Measurements from ENCODE around the gene GAREM1. TPM values are rescaled to one million over a fixed set of nuclear protein-coding genes. Genes with fewer than 3 reads are reported as not detected.

Gene GAREM1
- total and polyA plus RNA-seq, 4 donors, result 1.5 to 7.5 (median 2.0) TPM

DNA sequence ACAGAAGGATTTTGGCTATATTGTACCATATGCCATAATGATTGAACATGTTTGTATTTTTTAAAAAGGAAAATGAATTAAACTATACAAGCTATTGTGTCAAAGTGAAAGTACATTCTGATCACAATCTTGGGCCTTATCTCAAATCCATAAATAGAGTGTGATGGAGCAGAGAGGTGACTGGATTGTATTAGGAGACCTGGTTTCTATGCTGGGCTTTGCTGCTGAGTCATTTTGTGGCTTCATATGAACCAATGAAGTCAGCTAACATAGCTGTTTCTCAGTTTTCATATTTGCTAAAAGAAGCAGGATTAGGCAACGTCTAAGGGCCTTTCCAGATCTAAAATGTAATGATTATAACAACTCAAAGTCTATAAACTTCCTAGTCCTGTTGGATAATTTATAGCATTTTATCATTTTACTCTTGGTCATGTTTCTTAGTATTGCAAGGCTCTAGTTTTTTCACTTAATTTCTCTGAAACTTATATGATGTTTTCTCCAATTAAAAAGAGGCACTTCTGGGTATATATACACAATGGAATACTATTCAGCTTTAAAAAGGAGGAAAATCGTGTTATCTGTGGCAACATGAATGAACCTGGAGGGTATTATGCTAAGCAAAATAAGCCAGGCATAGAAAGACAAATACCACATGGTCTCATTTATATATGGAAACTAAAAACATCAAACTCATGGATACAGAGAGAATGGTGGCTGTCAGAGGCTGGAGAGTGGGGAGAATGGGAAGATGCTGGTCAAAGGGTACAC, 168.5 kb downstream of the GAREM1 start:
- Histone ChIP-seq H3K36me3 (ENCODE audit: control insufficient read depth in 4 of 4, insufficient read depth in 3 of 4, low read depth in 1 of 4, low read length in 3 of 4) (no peaks in the 10 kb centered on the region), H3K4me3 (ENCODE audit: low read depth in 1 of 3, low read length in 3 of 3) (no peak overlapping the region), H3K4me1 (ENCODE audit: control insufficient read depth in 4 of 4, insufficient read depth in 4 of 4, low read length in 3 of 4) (peaks cover 0 to 1% (median 0%) of the 10 kb centered on the region in 4 donors), H3K9ac (ENCODE audit: low read depth in 1 of 2, low read length in 2 of 2) (no peak overlapping the region), H3K27me3 (ENCODE audit: control insufficient read depth in 4 of 4, insufficient read depth in 4 of 4, low read length in 3 of 4) (no peaks in the 10 kb centered on the region), H3K9me3 (ENCODE audit: control insufficient read depth in 4 of 4, low read length in 3 of 4) (no peaks in the 10 kb centered on the region), H3K27ac (ENCODE audit: low read depth in 1 of 2, low read length in 2 of 2) (no peak overlapping the region)
- WGBS, result 71% methylated on average over 2 of the region's 2 CpGs
- DNase-seq (ENCODE audit: low spot score), result no peak
- TF ChIP-seq GABPA (IDR thresholded peaks at IDR 0.05 in 1 of 2, conservative IDR thresholded peaks at IDR 0.05 in 1 of 2) (no peak), SP1 (IDR thresholded peaks at IDR 0.05) (no peak), RAD21 (IDR thresholded peaks at IDR 0.05) (no peak), HNF4G (IDR thresholded peaks at IDR 0.05) (no peak), FOXA2 (IDR thresholded peaks at IDR 0.05) (no peak), HNF4A (conservative IDR thresholded peaks at IDR 0.05) (no peak), EGR1 (IDR thresholded peaks at IDR 0.05; ENCODE audit: low read depth in 2 of 2) (no peak), FOXA1 (IDR thresholded peaks at IDR 0.05) (no peak), TAF1 (conservative IDR thresholded peaks at IDR 0.05) (no peak), YY1 (IDR thresholded peaks at IDR 0.05) (peak; percentile 11), JUND (IDR thresholded peaks at IDR 0.05) (peak in 1 of 2 donors; percentile 6), NR2F2 (IDR thresholded peaks at IDR 0.05) (no peak)
- TF ChIP-seq, protein P1, sequence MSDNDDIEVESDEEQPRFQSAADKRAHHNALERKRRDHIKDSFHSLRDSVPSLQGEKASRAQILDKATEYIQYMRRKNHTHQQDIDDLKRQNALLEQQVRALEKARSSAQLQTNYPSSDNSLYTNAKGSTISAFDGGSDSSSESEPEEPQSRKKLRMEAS (IDR thresholded peaks at IDR 0.05), result no peak
- TF ChIP-seq, protein P2, sequence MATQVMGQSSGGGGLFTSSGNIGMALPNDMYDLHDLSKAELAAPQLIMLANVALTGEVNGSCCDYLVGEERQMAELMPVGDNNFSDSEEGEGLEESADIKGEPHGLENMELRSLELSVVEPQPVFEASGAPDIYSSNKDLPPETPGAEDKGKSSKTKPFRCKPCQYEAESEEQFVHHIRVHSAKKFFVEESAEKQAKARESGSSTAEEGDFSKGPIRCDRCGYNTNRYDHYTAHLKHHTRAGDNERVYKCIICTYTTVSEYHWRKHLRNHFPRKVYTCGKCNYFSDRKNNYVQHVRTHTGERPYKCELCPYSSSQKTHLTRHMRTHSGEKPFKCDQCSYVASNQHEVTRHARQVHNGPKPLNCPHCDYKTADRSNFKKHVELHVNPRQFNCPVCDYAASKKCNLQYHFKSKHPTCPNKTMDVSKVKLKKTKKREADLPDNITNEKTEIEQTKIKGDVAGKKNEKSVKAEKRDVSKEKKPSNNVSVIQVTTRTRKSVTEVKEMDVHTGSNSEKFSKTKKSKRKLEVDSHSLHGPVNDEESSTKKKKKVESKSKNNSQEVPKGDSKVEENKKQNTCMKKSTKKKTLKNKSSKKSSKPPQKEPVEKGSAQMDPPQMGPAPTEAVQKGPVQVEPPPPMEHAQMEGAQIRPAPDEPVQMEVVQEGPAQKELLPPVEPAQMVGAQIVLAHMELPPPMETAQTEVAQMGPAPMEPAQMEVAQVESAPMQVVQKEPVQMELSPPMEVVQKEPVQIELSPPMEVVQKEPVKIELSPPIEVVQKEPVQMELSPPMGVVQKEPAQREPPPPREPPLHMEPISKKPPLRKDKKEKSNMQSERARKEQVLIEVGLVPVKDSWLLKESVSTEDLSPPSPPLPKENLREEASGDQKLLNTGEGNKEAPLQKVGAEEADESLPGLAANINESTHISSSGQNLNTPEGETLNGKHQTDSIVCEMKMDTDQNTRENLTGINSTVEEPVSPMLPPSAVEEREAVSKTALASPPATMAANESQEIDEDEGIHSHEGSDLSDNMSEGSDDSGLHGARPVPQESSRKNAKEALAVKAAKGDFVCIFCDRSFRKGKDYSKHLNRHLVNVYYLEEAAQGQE (IDR thresholded peaks at IDR 0.05), result no peak
- TF ChIP-seq, protein P3, sequence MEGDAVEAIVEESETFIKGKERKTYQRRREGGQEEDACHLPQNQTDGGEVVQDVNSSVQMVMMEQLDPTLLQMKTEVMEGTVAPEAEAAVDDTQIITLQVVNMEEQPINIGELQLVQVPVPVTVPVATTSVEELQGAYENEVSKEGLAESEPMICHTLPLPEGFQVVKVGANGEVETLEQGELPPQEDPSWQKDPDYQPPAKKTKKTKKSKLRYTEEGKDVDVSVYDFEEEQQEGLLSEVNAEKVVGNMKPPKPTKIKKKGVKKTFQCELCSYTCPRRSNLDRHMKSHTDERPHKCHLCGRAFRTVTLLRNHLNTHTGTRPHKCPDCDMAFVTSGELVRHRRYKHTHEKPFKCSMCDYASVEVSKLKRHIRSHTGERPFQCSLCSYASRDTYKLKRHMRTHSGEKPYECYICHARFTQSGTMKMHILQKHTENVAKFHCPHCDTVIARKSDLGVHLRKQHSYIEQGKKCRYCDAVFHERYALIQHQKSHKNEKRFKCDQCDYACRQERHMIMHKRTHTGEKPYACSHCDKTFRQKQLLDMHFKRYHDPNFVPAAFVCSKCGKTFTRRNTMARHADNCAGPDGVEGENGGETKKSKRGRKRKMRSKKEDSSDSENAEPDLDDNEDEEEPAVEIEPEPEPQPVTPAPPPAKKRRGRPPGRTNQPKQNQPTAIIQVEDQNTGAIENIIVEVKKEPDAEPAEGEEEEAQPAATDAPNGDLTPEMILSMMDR (IDR thresholded peaks at IDR 0.05; ENCODE audit: low read depth, low read length, missing input control), result no peak
- TF ChIP-seq, protein P4, sequence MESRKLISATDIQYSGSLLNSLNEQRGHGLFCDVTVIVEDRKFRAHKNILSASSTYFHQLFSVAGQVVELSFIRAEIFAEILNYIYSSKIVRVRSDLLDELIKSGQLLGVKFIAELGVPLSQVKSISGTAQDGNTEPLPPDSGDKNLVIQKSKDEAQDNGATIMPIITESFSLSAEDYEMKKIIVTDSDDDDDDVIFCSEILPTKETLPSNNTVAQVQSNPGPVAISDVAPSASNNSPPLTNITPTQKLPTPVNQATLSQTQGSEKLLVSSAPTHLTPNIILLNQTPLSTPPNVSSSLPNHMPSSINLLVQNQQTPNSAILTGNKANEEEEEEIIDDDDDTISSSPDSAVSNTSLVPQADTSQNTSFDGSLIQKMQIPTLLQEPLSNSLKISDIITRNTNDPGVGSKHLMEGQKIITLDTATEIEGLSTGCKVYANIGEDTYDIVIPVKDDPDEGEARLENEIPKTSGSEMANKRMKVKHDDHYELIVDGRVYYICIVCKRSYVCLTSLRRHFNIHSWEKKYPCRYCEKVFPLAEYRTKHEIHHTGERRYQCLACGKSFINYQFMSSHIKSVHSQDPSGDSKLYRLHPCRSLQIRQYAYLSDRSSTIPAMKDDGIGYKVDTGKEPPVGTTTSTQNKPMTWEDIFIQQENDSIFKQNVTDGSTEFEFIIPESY (IDR thresholded peaks at IDR 0.05), result no peak
- TF ChIP-seq, protein P5, sequence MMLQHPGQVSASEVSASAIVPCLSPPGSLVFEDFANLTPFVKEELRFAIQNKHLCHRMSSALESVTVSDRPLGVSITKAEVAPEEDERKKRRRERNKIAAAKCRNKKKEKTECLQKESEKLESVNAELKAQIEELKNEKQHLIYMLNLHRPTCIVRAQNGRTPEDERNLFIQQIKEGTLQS (IDR thresholded peaks at IDR 0.05), result no peak
